GM23338 (cell line): ENCODE measurements around the gene FAF1. TPM values are rescaled to one million over a fixed set of nuclear protein-coding genes. Genes with fewer than 3 reads are reported as not detected.

Source experiments
- ATAC-seq: fragments of 200-7000 bp; cut with Tn5 transposase; 3 replicates; pipeline ENCODE4 v1.9.1; 2020
- DNase-seq: peaks from one replicate; pipeline ENCODE4 v3.0.0-alpha.2; 2015; ENCODE audit warnings: low spot score
- H2AFZ ChIP-seq: fragments of 200-600 bp; sonication (generic); 2 replicates; pipeline ENCODE4 v1.8.0; 2016; ENCODE audit warnings: antibody characterized with exemption, mild to moderate bottlenecking, moderate library complexity
- H3F3A ChIP-seq: fragments of 200-600 bp; sonication (generic); replicated peaks from 2 replicates; pipeline ENCODE4 v1.8.0; 2017; ENCODE audit warnings: antibody characterized with exemption, mixed run types, low read depth
- H3K27ac ChIP-seq: fragments of 200-600 bp; sonication (generic); 2 replicates; pipeline ENCODE4 v1.6.1; 2016; ENCODE audit warnings: low read depth
- H3K27me3 ChIP-seq: fragments of 200-600 bp; sonication (generic); 2 replicates; pipeline ENCODE4 v1.8.0; 2016; ENCODE audit warnings: mild to moderate bottlenecking, mixed run types, moderate library complexity; ENCODE audit not compliant: insufficient read depth
- H3K36me3 ChIP-seq: fragments of 200-600 bp; sonication (generic); 2 replicates; pipeline ENCODE4 v1.8.0; 2016; ENCODE audit warnings: mild to moderate bottlenecking; ENCODE audit not compliant: insufficient read depth
- H3K4me1 ChIP-seq: fragments of 200-600 bp; sonication (generic); 2 replicates; pipeline ENCODE4 v1.8.0; 2016; ENCODE audit warnings: mild to moderate bottlenecking, moderate library complexity; ENCODE audit not compliant: insufficient read depth
- H3K4me2 ChIP-seq: fragments of 200-600 bp; sonication (generic); 2 replicates; pipeline ENCODE4 v1.7.1; 2017; ENCODE audit warnings: mixed run types
- H3K4me3 ChIP-seq: fragments of 200-600 bp; sonication (generic); 2 replicates; pipeline ENCODE4 v1.6.1; 2016; ENCODE audit warnings: mixed run types
- H3K79me2 ChIP-seq: fragments of 200-600 bp; sonication (generic); replicated peaks from 2 replicates; pipeline ENCODE4 v1.8.0; 2017; ENCODE audit warnings: mild to moderate bottlenecking; ENCODE audit not compliant: insufficient read depth
- H3K9me2 ChIP-seq: fragments of 200-600 bp; sonication (generic); 2 replicates; pipeline ENCODE4 v1.8.0; 2017; ENCODE audit not compliant: insufficient read depth
- H4K20me1 ChIP-seq: fragments of 200-600 bp; sonication (generic); replicated peaks from 2 replicates; pipeline ENCODE4 v1.8.0; 2017; ENCODE audit warnings: mild to moderate bottlenecking; ENCODE audit not compliant: insufficient read depth
- H3K27ac Mint-ChIP-seq: 2 replicates; pipeline ENCODE4 v1.8.0; 2020; ENCODE audit warnings: inconsistent platforms, mild to moderate bottlenecking, moderate library complexity, mixed read lengths
- H3K27me3 Mint-ChIP-seq: 3 replicates; pipeline ENCODE4 v1.8.0; 2022; ENCODE audit warnings: low read depth, mild to moderate bottlenecking, moderate library complexity, mixed read lengths, inconsistent platforms; ENCODE audit not compliant: insufficient read depth, poor library complexity
- H3K36me3 Mint-ChIP-seq: 3 replicates; pipeline ENCODE4 v1.8.0; 2021; ENCODE audit warnings: low read depth, mild to moderate bottlenecking, inconsistent platforms, moderate library complexity, mixed read lengths
- H3K4me1 Mint-ChIP-seq: 3 replicates; pipeline ENCODE4 v1.8.0; 2020; ENCODE audit warnings: mild to moderate bottlenecking, inconsistent platforms, mixed read lengths
- H3K4me3 Mint-ChIP-seq: 3 replicates; pipeline ENCODE4 v1.8.0; 2021; ENCODE audit warnings: moderate library complexity, mild to moderate bottlenecking, inconsistent platforms, mixed read lengths
- H3K9me3 Mint-ChIP-seq: 3 replicates; pipeline ENCODE4 v1.8.0; 2020; ENCODE audit warnings: moderate library complexity, mild to moderate bottlenecking, inconsistent platforms, mixed read lengths
- CREB1 ChIP-seq: fragments of 250-450 bp; sonication (Bioruptor Pico); IDR thresholded peaks from 2 replicates; pipeline ENCODE4 v1.5.0; 2020; ENCODE audit warnings: low read depth, mild to moderate bottlenecking, moderate library complexity
- EZH2phosphoT487 ChIP-seq: fragments of 200-600 bp; sonication (generic); IDR thresholded peaks from one replicate; pipeline ENCODE4 v1.8.1; 2018; ENCODE audit warnings: antibody characterized with exemption; ENCODE audit not compliant: unreplicated experiment
- JUNB ChIP-seq: IDR thresholded peaks from one replicate; pipeline ENCODE4 v1.6.1; 2016; ENCODE audit warnings: antibody characterized with exemption; ENCODE audit not compliant: unreplicated experiment
- POLR2AphosphoS5 ChIP-seq: IDR thresholded peaks from 2 replicates; pipeline ENCODE4 v1.6.1; 2016; ENCODE audit warnings: antibody characterized with exemption, low read depth
- polyA plus RNA-seq: library from polyadenylated mRNA; unstranded; fragments of >200 nt; fragmentation: Nextera tagmentation; extraction: Ambion mirVana; gene quantifications from 2 replicates; pipeline ENCODE4 v1.2.1, GENCODE V29; 2016
- total RNA-seq: library from RNA; depleted of rRNA; stranded (reverse); fragments of >200 nt; shearing (Covaris generic); gene quantifications from 2 replicates; pipeline ENCODE4 v1.2.3, GENCODE V29; 2014
- TF ChIP-seq, protein P1 (sequence below): IDR thresholded peaks from one replicate; pipeline ENCODE4 v1.6.1; 2018; ENCODE audit warnings: antibody characterized with exemption; ENCODE audit not compliant: unreplicated experiment
- TF ChIP-seq, protein P2 (sequence below): IDR thresholded peaks from 2 replicates; pipeline ENCODE4 v1.6.1; 2016; ENCODE audit warnings: antibody characterized with exemption

Gene FAF1
- total and polyA plus RNA-seq, 2 experiments from 2014 or later = 24.1 to 53.2 TPM

DNA sequence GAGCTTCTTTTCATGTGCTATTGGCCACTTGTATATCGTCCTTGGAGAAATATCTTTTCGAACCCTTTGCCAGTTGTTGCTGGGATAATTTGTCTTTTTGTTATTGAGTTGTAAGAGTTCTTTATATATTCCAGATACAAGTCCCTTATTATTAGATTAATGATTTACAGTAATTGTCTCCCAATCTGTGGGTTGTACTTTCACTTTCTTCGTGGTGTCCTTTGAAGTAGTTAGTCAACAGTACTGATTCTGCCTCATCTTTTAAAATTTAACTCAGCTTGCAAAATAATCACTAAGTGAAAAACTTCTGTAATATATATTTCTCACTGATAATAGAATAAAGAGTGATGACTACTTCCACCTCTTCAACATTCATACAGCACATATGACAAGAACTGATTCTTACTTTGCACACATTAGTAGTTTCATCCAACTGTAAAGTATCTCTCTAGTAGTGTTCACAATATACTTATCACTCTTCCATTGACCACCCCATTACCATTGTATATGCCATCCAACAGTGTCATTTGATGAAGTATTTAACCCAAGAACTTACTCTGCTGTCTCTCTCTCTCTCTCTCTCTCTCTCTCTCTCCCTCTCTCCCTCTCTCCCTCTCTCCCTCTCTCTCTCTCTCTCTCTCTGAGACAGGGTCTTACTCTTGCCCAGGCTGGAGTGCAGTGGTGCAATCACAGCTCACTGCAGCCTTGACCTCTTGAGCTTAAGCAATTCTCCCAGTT lies 432.6 kb downstream of the FAF1 start:
- H3K27ac ChIP-seq = no peak overlapping the region
- no peaks in the 10 kb centered on the region for H4K20me1 ChIP-seq
- no peak overlapping the region for H3K27ac Mint-ChIP-seq
- no peaks in the 10 kb centered on the region for H3K9me2 ChIP-seq
- no peaks in the 10 kb centered on the region for H3K79me2 ChIP-seq
- peaks cover 6% of the 10 kb centered on the region for H3K9me3 Mint-ChIP-seq
- H3K36me3 ChIP-seq = no peaks in the 10 kb centered on the region
- H3K4me1 Mint-ChIP-seq = peaks cover 19% of the 10 kb centered on the region
- H3K27me3 ChIP-seq = no peaks in the 10 kb centered on the region
- peaks cover 8% of the 10 kb centered on the region; the same call in 2 of the 3 replicates for H3K36me3 Mint-ChIP-seq
- TF ChIP-seq, protein P1, sequence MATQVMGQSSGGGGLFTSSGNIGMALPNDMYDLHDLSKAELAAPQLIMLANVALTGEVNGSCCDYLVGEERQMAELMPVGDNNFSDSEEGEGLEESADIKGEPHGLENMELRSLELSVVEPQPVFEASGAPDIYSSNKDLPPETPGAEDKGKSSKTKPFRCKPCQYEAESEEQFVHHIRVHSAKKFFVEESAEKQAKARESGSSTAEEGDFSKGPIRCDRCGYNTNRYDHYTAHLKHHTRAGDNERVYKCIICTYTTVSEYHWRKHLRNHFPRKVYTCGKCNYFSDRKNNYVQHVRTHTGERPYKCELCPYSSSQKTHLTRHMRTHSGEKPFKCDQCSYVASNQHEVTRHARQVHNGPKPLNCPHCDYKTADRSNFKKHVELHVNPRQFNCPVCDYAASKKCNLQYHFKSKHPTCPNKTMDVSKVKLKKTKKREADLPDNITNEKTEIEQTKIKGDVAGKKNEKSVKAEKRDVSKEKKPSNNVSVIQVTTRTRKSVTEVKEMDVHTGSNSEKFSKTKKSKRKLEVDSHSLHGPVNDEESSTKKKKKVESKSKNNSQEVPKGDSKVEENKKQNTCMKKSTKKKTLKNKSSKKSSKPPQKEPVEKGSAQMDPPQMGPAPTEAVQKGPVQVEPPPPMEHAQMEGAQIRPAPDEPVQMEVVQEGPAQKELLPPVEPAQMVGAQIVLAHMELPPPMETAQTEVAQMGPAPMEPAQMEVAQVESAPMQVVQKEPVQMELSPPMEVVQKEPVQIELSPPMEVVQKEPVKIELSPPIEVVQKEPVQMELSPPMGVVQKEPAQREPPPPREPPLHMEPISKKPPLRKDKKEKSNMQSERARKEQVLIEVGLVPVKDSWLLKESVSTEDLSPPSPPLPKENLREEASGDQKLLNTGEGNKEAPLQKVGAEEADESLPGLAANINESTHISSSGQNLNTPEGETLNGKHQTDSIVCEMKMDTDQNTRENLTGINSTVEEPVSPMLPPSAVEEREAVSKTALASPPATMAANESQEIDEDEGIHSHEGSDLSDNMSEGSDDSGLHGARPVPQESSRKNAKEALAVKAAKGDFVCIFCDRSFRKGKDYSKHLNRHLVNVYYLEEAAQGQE = no peak
- TF ChIP-seq JUNB = no peak
- 0 out of 2 replicates have a peak, but pooled peaks cover 5% of the 10 kb centered on the region for H3K4me1 ChIP-seq
- DNase-seq (no peak), ATAC-seq (no peak)
- no peaks in the 10 kb centered on the region for H3F3A ChIP-seq
- H2AFZ ChIP-seq = no peak overlapping the region
- H3K4me2 ChIP-seq = no peak overlapping the region
- no peak overlapping the region for H3K4me3 ChIP-seq
- no peak overlapping the region for H3K4me3 Mint-ChIP-seq
- H3K27me3 Mint-ChIP-seq = no peaks in the 10 kb centered on the region

DNA sequence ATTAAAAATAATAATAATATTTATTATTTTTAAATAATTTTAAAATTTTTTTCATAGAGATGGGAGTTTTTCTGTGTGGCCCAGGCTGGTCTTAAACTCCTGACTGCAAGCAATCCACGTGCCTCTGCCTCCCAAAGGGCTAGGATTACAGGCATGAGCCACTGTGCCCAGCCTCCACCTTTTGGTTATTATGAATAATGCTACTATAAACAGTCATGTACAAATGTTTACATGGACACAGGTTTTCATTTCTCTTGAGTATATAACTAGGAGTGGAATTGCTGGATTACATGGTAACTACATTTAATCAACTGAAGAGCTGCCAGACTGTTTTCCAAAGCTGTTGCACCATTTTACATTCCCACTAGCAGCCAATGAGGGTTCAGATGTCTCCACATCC lies 433.6 kb downstream of the FAF1 start:
- Histone ChIP-seq H3F3A (no peaks in the 10 kb centered on the region), H2AFZ (no peak overlapping the region), H3K27ac (no peak overlapping the region), H3K4me3 (no peak overlapping the region), H3K36me3 (no peaks in the 10 kb centered on the region), H3K79me2 (no peaks in the 10 kb centered on the region), H3K4me1 (0 out of 2 replicates have a peak, but pooled peaks cover 5% of the 10 kb centered on the region), H3K27me3 (no peaks in the 10 kb centered on the region), H3K4me2 (no peak overlapping the region), H3K9me2 (no peaks in the 10 kb centered on the region), H4K20me1 (no peaks in the 10 kb centered on the region)
- DNase-seq (no peak), ATAC-seq (no peak)
- Mint-ChIP-seq H3K9me3 (peaks cover 6% of the 10 kb centered on the region), H3K27ac (no peak overlapping the region), H3K36me3 (peaks cover 8% of the 10 kb centered on the region; the same call in 2 of the 3 replicates), H3K4me3 (no peak overlapping the region), H3K4me1 (peaks cover 18% of the 10 kb centered on the region), H3K27me3 (no peaks in the 10 kb centered on the region)
- TF ChIP-seq, protein P2, sequence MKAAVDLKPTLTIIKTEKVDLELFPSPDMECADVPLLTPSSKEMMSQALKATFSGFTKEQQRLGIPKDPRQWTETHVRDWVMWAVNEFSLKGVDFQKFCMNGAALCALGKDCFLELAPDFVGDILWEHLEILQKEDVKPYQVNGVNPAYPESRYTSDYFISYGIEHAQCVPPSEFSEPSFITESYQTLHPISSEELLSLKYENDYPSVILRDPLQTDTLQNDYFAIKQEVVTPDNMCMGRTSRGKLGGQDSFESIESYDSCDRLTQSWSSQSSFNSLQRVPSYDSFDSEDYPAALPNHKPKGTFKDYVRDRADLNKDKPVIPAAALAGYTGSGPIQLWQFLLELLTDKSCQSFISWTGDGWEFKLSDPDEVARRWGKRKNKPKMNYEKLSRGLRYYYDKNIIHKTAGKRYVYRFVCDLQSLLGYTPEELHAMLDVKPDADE = no peak
- TF ChIP-seq POLR2AphosphoS5 = no peak
- no peak for TF ChIP-seq CREB1 (CRISPR knock-in tag)
- TF ChIP-seq EZH2phosphoT487 = no peak
- TF ChIP-seq, protein P1 = no peak
